Neural cell (in vitro differentiated cells): Measurements from ENCODE around the gene MAML3.

Experiments
- RAD21 ChIP-seq: fragments of 450-650 bp; conservative IDR thresholded peaks from 2 replicates; pipeline ENCODE4 v1.6.1; 2014; ENCODE audit warnings: antibody characterized with exemption, mild to moderate bottlenecking, moderate library complexity
- TF ChIP-seq, protein P1 (sequence below): fragments of 450-650 bp; IDR thresholded peaks from 2 replicates; pipeline ENCODE4 v1.5.1; 2014; ENCODE audit warnings: antibody characterized with exemption, mild to moderate bottlenecking, moderate library complexity; ENCODE audit not compliant: poor library complexity, severe bottlenecking

DNA sequence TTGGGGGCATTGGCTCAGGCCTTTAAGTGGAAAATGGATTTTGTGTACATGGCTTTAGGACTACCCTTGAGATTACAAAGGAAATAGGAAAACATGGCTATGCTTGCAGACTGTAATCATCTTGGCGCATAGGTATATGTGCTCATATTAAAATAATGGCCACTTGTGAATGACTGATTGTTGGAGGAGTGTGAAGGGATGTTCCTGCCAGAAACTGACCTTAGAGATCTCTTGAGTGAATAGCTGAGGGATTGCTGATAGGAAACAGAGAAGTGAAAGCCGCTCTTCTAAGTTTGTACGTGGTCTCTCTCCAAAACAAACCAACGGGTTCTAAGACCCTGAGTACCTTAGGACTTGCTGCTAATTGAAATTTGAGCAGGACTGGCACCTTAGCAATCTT is 302.3 kb downstream of the MAML3 start:
- TF ChIP-seq, protein P1, sequence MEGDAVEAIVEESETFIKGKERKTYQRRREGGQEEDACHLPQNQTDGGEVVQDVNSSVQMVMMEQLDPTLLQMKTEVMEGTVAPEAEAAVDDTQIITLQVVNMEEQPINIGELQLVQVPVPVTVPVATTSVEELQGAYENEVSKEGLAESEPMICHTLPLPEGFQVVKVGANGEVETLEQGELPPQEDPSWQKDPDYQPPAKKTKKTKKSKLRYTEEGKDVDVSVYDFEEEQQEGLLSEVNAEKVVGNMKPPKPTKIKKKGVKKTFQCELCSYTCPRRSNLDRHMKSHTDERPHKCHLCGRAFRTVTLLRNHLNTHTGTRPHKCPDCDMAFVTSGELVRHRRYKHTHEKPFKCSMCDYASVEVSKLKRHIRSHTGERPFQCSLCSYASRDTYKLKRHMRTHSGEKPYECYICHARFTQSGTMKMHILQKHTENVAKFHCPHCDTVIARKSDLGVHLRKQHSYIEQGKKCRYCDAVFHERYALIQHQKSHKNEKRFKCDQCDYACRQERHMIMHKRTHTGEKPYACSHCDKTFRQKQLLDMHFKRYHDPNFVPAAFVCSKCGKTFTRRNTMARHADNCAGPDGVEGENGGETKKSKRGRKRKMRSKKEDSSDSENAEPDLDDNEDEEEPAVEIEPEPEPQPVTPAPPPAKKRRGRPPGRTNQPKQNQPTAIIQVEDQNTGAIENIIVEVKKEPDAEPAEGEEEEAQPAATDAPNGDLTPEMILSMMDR, result no peak
- no peak for TF ChIP-seq RAD21
